KMS-11 (cell line): ENCODE data around the gene ADNP.

Source experiments
- H2AFZ ChIP-seq: fragments of 200-600 bp; sonication (generic); 2 replicates; pipeline ENCODE4 v1.6.1; 2016; ENCODE audit warnings: antibody characterized with exemption, mixed run types, low read depth
- H3K27ac ChIP-seq: fragments of 200-600 bp; sonication (generic); 2 replicates; pipeline ENCODE4 v1.6.1; 2016; ENCODE audit warnings: mild to moderate bottlenecking, mixed run types
- H3K27me3 ChIP-seq: fragments of 200-600 bp; sonication (generic); 2 replicates; pipeline ENCODE4 v1.6.1; 2017; ENCODE audit warnings: mild to moderate bottlenecking, low read depth, mixed run types, moderate library complexity; ENCODE audit not compliant: insufficient read depth
- H3K36me3 ChIP-seq: fragments of 200-600 bp; sonication (generic); 2 replicates; pipeline ENCODE4 v1.6.1; 2017; ENCODE audit warnings: mild to moderate bottlenecking, mixed run types; ENCODE audit not compliant: insufficient read depth
- H3K4me1 ChIP-seq: fragments of 200-600 bp; sonication (generic); 2 replicates; pipeline ENCODE4 v1.6.1; 2016; ENCODE audit warnings: mild to moderate bottlenecking, low read depth, mixed run types; ENCODE audit not compliant: poor library complexity, severe bottlenecking
- H3K4me2 ChIP-seq: fragments of 200-600 bp; sonication (generic); 2 replicates; pipeline ENCODE4 v1.7.0; 2016; ENCODE audit warnings: mild to moderate bottlenecking, mixed run types
- H3K4me3 ChIP-seq: fragments of 200-600 bp; sonication (generic); IDR thresholded peaks from 2 replicates; pipeline ENCODE4 v1.6.1; 2017; ENCODE audit warnings: low read depth, low read length, mixed read lengths; ENCODE audit not compliant: insufficient read depth
- H3K79me2 ChIP-seq: fragments of 200-600 bp; sonication (generic); 2 replicates; pipeline ENCODE4 v1.6.1; 2016; ENCODE audit warnings: low read depth, mixed run types; ENCODE audit not compliant: insufficient read depth
- H3K9ac ChIP-seq: fragments of 200-600 bp; sonication (generic); 2 replicates; pipeline ENCODE4 v1.6.1; 2016; ENCODE audit warnings: mild to moderate bottlenecking, mixed run types
- H4K20me1 ChIP-seq: fragments of 200-600 bp; sonication (generic); 2 replicates; pipeline ENCODE4 v1.6.1; 2016; ENCODE audit warnings: mild to moderate bottlenecking, mixed run types; ENCODE audit not compliant: insufficient read depth
- TF ChIP-seq, protein P1 (sequence below): fragments of 200-600 bp; sonication (generic); conservative IDR thresholded peaks from 2 replicates; pipeline ENCODE4 v1.6.1; 2017; ENCODE audit warnings: low read depth, mild to moderate bottlenecking, antibody characterized with exemption, low read length, moderate library complexity, mixed read lengths

Gene ADNP

DNA sequence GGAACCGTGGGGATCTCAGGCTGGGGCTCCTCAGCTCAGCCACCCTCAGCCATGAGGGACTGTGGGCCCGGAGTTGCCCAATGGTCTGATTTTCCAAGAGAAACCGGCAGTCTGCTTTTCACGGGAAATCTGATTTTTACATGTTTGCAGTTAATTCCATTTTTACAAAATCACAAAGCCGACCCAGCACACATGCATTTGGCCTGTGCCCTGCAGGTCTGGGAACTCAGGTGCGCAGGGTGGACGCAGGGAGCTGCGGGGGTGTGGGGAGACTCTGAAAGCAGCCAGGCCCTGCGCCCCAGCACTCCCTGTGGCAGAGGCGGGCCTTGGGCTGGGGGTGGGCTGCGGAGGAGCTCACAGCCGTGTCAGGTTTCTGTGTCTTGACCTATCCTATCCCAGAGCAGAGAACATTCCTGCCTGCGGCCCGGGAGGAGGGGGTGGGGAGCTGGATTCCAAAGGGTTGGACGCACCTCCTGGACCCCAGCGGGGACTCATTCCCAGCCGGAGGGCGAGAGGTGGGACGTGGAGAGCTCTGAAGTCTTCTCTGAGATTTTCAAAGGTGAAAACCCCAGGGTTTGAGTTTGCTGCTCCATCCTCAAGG is 60.6 kb downstream of the ADNP start:
- Histone ChIP-seq H3K4me3 (no peak overlapping the region), H3K27me3 (no peaks in the 10 kb centered on the region), H3K79me2 (no peaks in the 10 kb centered on the region), H2AFZ (no peak overlapping the region), H3K36me3 (no peaks in the 10 kb centered on the region), H3K9ac (no peak overlapping the region), H3K4me1 (no peaks in the 10 kb centered on the region), H3K27ac (no peak overlapping the region), H3K4me2 (no peak overlapping the region), H4K20me1 (no peaks in the 10 kb centered on the region)
- TF ChIP-seq, protein P1, sequence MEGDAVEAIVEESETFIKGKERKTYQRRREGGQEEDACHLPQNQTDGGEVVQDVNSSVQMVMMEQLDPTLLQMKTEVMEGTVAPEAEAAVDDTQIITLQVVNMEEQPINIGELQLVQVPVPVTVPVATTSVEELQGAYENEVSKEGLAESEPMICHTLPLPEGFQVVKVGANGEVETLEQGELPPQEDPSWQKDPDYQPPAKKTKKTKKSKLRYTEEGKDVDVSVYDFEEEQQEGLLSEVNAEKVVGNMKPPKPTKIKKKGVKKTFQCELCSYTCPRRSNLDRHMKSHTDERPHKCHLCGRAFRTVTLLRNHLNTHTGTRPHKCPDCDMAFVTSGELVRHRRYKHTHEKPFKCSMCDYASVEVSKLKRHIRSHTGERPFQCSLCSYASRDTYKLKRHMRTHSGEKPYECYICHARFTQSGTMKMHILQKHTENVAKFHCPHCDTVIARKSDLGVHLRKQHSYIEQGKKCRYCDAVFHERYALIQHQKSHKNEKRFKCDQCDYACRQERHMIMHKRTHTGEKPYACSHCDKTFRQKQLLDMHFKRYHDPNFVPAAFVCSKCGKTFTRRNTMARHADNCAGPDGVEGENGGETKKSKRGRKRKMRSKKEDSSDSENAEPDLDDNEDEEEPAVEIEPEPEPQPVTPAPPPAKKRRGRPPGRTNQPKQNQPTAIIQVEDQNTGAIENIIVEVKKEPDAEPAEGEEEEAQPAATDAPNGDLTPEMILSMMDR, result no peak

DNA sequence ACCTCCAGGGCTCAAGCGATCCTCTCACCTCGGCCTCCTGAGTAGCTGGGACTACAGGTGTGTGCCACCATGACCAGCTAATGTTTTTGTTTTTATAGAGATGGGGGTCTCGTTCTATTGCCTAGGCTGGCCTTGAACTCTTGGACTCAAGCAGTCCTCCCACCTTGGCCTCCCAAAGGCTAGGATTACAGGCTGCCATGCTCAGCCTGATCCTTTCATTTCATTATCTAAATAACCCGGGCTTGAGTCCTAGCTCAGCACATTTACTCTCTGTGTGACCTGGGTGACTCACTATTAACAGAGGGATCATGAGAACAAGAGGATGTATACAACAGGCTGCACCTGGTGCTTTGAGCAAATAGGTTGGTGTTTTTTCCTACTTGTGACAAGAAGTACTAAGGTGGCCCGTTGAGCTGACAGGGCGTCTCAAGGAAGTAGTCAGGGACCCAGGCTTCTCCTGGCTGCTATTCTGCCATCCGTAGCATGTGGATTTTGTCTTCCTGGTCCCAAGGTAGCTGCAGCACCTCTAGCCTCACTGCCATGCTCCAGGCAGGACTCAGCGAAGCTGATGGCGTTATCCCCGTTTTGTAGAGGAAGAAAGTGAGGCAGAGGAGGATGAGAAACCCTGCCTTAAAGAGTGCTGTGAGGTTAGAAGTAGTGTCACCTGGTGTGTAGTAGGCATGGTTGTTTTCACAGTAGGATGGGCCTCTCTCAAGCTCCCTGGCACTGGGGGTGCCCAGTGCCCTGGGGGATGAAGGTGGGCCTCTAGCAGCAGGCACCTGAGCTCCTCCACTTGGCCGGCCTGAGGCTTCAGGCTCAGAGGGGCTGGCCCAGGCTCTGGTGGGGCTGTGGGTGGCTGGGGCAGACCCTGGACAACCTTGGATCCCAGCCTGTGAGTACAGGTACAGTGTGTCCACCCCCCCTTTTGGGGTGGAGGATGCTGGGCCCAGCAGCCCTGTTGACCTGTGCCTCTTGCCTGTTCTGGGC is 62.4 kb downstream of the ADNP start:
- no peak overlapping the region for H3K4me2 ChIP-seq
- H3K9ac ChIP-seq, result no peak overlapping the region
- H3K79me2 ChIP-seq, result no peaks in the 10 kb centered on the region
- no peaks in the 10 kb centered on the region for H3K36me3 ChIP-seq
- H3K27ac ChIP-seq, result no peak overlapping the region
- H3K4me1 ChIP-seq, result no peaks in the 10 kb centered on the region
- no peak overlapping the region for H2AFZ ChIP-seq
- H3K4me3 ChIP-seq, result no peak overlapping the region
- no peaks in the 10 kb centered on the region for H4K20me1 ChIP-seq
- H3K27me3 ChIP-seq, result no peaks in the 10 kb centered on the region
- TF ChIP-seq, protein P1, result no peak

DNA sequence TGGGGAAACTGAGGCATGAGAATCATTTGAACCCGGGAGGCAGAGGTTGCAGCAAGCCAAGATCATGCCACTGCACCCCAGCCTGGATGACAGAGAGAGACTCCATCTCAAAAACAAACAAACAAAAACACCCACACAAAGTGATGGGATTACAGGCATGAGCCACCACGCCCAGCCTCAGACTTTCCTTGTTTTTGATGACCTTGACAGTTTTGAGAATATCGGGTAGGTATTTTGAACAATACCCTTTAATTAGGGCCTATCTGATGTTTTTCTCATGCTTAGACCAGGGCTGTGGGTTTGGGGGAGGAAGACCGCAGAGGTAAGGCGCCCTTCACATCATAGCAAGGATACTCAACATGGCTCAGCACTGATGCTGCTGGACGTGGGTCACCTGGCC is 63.4 kb downstream of the ADNP start:
- Histone ChIP-seq H4K20me1 (no peaks in the 10 kb centered on the region), H3K36me3 (no peaks in the 10 kb centered on the region), H3K9ac (no peak overlapping the region), H3K79me2 (no peaks in the 10 kb centered on the region), H3K4me3 (no peak overlapping the region), H3K27ac (no peak overlapping the region), H3K4me1 (no peaks in the 10 kb centered on the region), H3K4me2 (no peak overlapping the region), H2AFZ (no peak overlapping the region), H3K27me3 (no peaks in the 10 kb centered on the region)
- TF ChIP-seq, protein P1, result no peak

DNA sequence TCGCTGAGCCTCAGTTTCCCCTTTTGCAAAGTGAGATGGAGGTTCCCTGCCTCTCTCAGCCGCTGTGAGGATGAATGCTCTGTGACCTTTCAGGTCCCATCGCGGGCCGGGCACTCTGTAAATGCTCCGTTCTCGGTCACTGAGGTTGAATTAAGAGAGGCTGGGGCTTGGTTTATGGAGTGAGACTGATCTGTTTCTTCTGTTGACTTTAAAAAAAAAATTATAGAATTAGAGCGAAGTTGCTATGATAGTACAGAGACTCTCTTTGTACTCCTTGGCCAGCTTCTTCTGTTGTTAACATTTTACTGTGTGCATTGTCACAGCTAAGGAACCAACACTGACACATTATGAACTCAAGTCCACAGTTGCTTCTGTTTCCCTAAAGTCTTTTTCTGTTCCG is 64.4 kb downstream of the ADNP start:
- Histone ChIP-seq H3K27me3 (no peaks in the 10 kb centered on the region), H2AFZ (no peak overlapping the region), H3K36me3 (no peaks in the 10 kb centered on the region), H3K9ac (no peak overlapping the region), H3K4me2 (no peak overlapping the region), H3K79me2 (no peaks in the 10 kb centered on the region), H3K27ac (no peak overlapping the region), H4K20me1 (no peaks in the 10 kb centered on the region), H3K4me3 (no peak overlapping the region), H3K4me1 (no peaks in the 10 kb centered on the region)
- TF ChIP-seq, protein P1, result no peak
